Mammary epithelial cell (primary cell): ENCODE measurements around the gene PIGB.

Experiments used
- CTCF ChIP-seq, 2 donors: IDR thresholded peaks in 1 of 2; conservative IDR thresholded peaks in 1 of 2; 2 replicates each; pipeline ENCODE4 v1.5.1; 2011 to 2012; ENCODE audit warnings: inconsistent platforms in 2 of 2, low read length in 2 of 2, mild to moderate bottlenecking in 2 of 2, control low read depth in 1 of 2, low read depth in 1 of 2; ENCODE audit not compliant: insufficient read depth in 1 of 2; ENCODE audit errors: extremely low read depth in 1 of 2
- EZH2 ChIP-seq: IDR thresholded peaks from 2 replicates; pipeline ENCODE4 v1.6.1; 2012; ENCODE audit warnings: low read length, inconsistent platforms, borderline replicate concordance

GRCh38 chr15:55318588-55319494 is at the start of gene PIGB, which contains the start of gene PIGBOS1:
- TF ChIP-seq CTCF (conservative IDR thresholded peaks at IDR 0.05 in 1 of 2, IDR thresholded peaks at IDR 0.05 in 1 of 2; ENCODE audit: extremely low read depth in 1 of 2, insufficient read depth in 1 of 2, low read depth in 1 of 2, low read length in 2 of 2) = no peak
- no peak for TF ChIP-seq EZH2
